AG09309 (cell line): ENCODE data around the gene MORN1.

ENCODE experiments used
- DNase-seq: peaks from one replicate; pipeline ENCODE4 v3.0.0-alpha.2; 2010; ENCODE audit warnings: low read depth
- H3K4me3 ChIP-seq: 2 replicates; pipeline ENCODE4 v1.5.1; 2011; ENCODE audit warnings: mild to moderate bottlenecking, low read depth, low read length, moderate library complexity; ENCODE audit not compliant: control insufficient read depth
- CTCF ChIP-seq: IDR thresholded peaks from 2 replicates; pipeline ENCODE4 v1.5.1; 2011; ENCODE audit warnings: mild to moderate bottlenecking, low read depth, low read length, inconsistent platforms; ENCODE audit not compliant: insufficient read depth, control insufficient read depth; ENCODE audit errors: missing control alignments

Gene MORN1

GRCh38 chr1:2348346-2349325 lies 42.7 kb downstream of the MORN1 start:
- no peak overlapping the region for H3K4me3 ChIP-seq
- no peak for DNase-seq
- TF ChIP-seq CTCF: no peak

GRCh38 chr1:2347896-2348295 lies 43.5 kb downstream of the MORN1 start:
- no peak for DNase-seq
- no peak for TF ChIP-seq CTCF
- no peak overlapping the region for H3K4me3 ChIP-seq

- no peak for DNase-seq
- TF ChIP-seq CTCF: no peak
- H3K4me3 ChIP-seq: no peak overlapping the region
Observed at GRCh38 chr1:2347409-2347785, 44.0 kb downstream of the MORN1 start.

GRCh38 chr1:2346691-2347408 lies 44.5 kb downstream of the MORN1 start:
- no peak overlapping the region for H3K4me3 ChIP-seq
- TF ChIP-seq CTCF: no peak
- DNase-seq: no peak

GRCh38 chr1:2345297-2346075 lies 45.9 kb downstream of the MORN1 start:
- TF ChIP-seq CTCF: no peak
- no peak for DNase-seq

GRCh38 chr1:2344744-2345296 lies 46.5 kb downstream of the MORN1 start:
- no peak overlapping the region for H3K4me3 ChIP-seq
- no peak for TF ChIP-seq CTCF
- DNase-seq: no peak

More at GRCh38 chr1:2345297-2346075, 45.9 kb downstream of the MORN1 start:
- H3K4me3 ChIP-seq: no peak overlapping the region
